Parathyroid adenoma (tissue), 2 donors: ENCODE results near the gene HMG20B.

Experiments used
- H2AFZ ChIP-seq: fragments of 300-600 bp; sonication (generic); one replicate; pipeline ENCODE4 v1.7.0; 2017; ENCODE audit warnings: antibody characterized with exemption, mild to moderate bottlenecking
- H3K27ac ChIP-seq: fragments of 300-600 bp; sonication (generic); one replicate; pipeline ENCODE4 v1.7.0; 2017
- H3K27me3 ChIP-seq: fragments of 300-600 bp; sonication (generic); one replicate; pipeline ENCODE4 v1.7.0; 2017; ENCODE audit warnings: low read length; ENCODE audit not compliant: control insufficient read depth, insufficient read depth
- H3K36me3 ChIP-seq: fragments of 300-600 bp; sonication (generic); one replicate; pipeline ENCODE4 v1.7.0; 2017; ENCODE audit warnings: low read length; ENCODE audit not compliant: control insufficient read depth, insufficient read depth
- H3K4me1 ChIP-seq: fragments of 300-600 bp; sonication (generic); one replicate; pipeline ENCODE4 v1.7.0; 2017; ENCODE audit warnings: control low read depth
- H3K4me2 ChIP-seq: fragments of 300-600 bp; sonication (generic); one replicate; pipeline ENCODE4 v1.7.0; 2017; ENCODE audit warnings: low read length
- H3K4me3 ChIP-seq: fragments of 300-600 bp; sonication (generic); one replicate; pipeline ENCODE4 v1.7.0; 2017; ENCODE audit warnings: low read depth, low read length
- H3K79me2 ChIP-seq: fragments of 300-600 bp; sonication (generic); one replicate; pipeline ENCODE4 v1.7.0; 2017; ENCODE audit warnings: control low read depth
- H3K9ac ChIP-seq: fragments of 300-600 bp; sonication (generic); one replicate; pipeline ENCODE4 v1.7.0; 2017; ENCODE audit warnings: mild to moderate bottlenecking
- H3K9me3 ChIP-seq: fragments of 300-600 bp; sonication (generic); one replicate; pipeline ENCODE4 v1.7.0; 2017; ENCODE audit warnings: low read length; ENCODE audit not compliant: control insufficient read depth
- CTCF ChIP-seq: fragments of 300-600 bp; sonication (generic); IDR thresholded peaks from one replicate; pipeline ENCODE4 v1.7.0; 2017; ENCODE audit warnings: antibody characterized with exemption, mild to moderate bottlenecking
- donor health status: primary hyperparathyroidism.

HMG20B gene

GRCh38 chr19:3547767-3548282 is 24.9 kb upstream of the HMG20B start:
- Histone ChIP-seq H3K27me3 (no peaks in the 10 kb centered on the region), H3K4me1 (no peaks in the 10 kb centered on the region), H3K9me3 (no peaks in the 10 kb centered on the region), H3K4me3 (no peak overlapping the region), H3K4me2 (no peak overlapping the region), H3K36me3 (no peaks in the 10 kb centered on the region), H3K9ac (no peak overlapping the region), H3K27ac (no peak overlapping the region), H3K79me2 (no peaks in the 10 kb centered on the region), H2AFZ (no peak overlapping the region)
- no peak for TF ChIP-seq CTCF

GRCh38 chr19:3548606-3549005 is 24.1 kb upstream of the HMG20B start:
- H3K9me3 ChIP-seq = no peaks in the 10 kb centered on the region
- H3K36me3 ChIP-seq = no peaks in the 10 kb centered on the region
- H3K9ac ChIP-seq = no peak overlapping the region
- H3K4me2 ChIP-seq = no peak overlapping the region
- H2AFZ ChIP-seq = no peak overlapping the region
- H3K27me3 ChIP-seq = no peaks in the 10 kb centered on the region
- no peak for TF ChIP-seq CTCF
- no peaks in the 10 kb centered on the region for H3K79me2 ChIP-seq
- H3K27ac ChIP-seq = no peak overlapping the region
- no peaks in the 10 kb centered on the region for H3K4me1 ChIP-seq
- no peak overlapping the region for H3K4me3 ChIP-seq

- no peaks in the 10 kb centered on the region for H3K36me3 ChIP-seq
- no peaks in the 10 kb centered on the region for H3K4me1 ChIP-seq
- H3K4me3 ChIP-seq = no peak overlapping the region
- no peak for TF ChIP-seq CTCF
- H3K9me3 ChIP-seq = no peaks in the 10 kb centered on the region
- no peaks in the 10 kb centered on the region for H3K27me3 ChIP-seq
- H3K27ac ChIP-seq = no peak overlapping the region
- no peak overlapping the region for H3K4me2 ChIP-seq
- H3K79me2 ChIP-seq = no peaks in the 10 kb centered on the region
- no peak overlapping the region for H3K9ac ChIP-seq
- no peak overlapping the region for H2AFZ ChIP-seq
Measured at GRCh38 chr19:3549816-3550215, 22.9 kb upstream of the HMG20B start.

GRCh38 chr19:3550947-3551791 is 21.6 kb upstream of the HMG20B start:
- Histone ChIP-seq H3K79me2 (peaks cover 2% of the 10 kb centered on the region), H2AFZ (no peak overlapping the region), H3K4me1 (peaks cover 3% of the 10 kb centered on the region), H3K4me3 (no peak overlapping the region), H3K27me3 (no peaks in the 10 kb centered on the region), H3K9ac (no peak overlapping the region), H3K9me3 (no peaks in the 10 kb centered on the region), H3K36me3 (no peaks in the 10 kb centered on the region), H3K27ac (no peak overlapping the region), H3K4me2 (no peak overlapping the region)
- TF ChIP-seq CTCF = no peak

GRCh38 chr19:3551792-3552095 is 21.0 kb upstream of the HMG20B start:
- TF ChIP-seq CTCF = no peak
- no peak overlapping the region for H2AFZ ChIP-seq
- peaks cover 6% of the 10 kb centered on the region for H3K4me1 ChIP-seq
- no peak overlapping the region for H3K4me2 ChIP-seq
- H3K36me3 ChIP-seq = no peaks in the 10 kb centered on the region
- H3K27me3 ChIP-seq = no peaks in the 10 kb centered on the region
- no peak overlapping the region for H3K9ac ChIP-seq
- H3K9me3 ChIP-seq = no peaks in the 10 kb centered on the region
- H3K79me2 ChIP-seq = peaks cover 4% of the 10 kb centered on the region
- no peak overlapping the region for H3K27ac ChIP-seq
- no peak overlapping the region for H3K4me3 ChIP-seq
